GM03348 (cell line): ENCODE results near the gene OSBPL2.

Experiments
- DNase-seq: peaks from one replicate; pipeline ENCODE4 v3.0.0; 2012; ENCODE audit warnings: low spot score

Gene OSBPL2

DNA sequence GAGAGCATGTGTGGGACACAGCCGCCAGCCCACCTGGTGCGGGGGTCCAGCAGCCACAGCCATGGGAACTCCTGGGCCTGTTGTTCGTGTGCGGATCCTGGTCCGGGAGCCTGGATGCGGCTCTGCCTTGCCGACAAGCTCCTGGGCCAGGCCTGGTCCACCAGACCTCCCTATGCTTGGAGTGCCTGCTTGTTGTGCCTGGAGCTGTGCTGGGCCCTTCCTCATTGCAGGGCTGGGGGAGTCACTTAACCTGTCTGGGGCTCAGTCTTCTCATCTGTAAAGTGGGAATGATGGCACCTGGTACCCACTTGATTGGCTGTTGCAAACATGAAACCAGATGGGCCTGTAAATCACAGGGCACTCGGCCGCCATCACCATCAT lies 2.6 kb upstream of the OSBPL2 start:
- no peak for DNase-seq

DNA sequence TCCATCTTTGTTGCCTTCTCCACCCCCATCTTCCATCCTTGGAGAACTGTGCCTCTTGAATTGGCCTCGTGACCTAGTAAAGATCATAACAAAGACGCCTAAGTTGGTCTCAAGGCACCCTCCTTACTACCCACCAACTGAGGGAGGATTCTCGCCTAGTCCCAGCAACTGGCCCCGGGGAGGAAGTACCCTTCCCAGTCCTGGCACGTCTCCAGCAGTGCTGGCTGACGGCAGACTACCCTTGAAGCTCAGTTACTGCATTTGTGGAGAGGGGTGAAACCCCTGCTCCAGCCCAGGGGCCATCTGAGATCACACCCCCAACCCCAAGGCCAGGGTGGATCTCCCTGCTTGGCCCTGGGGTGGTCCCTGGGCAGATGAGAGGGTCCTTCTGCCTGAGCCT lies 2.1 kb upstream of the OSBPL2 start:
- no peak for DNase-seq

- no peak for DNase-seq
These were observed 1.4 kb upstream of the OSBPL2 start for GRCh38 chr20:62236766-62237513.

DNA sequence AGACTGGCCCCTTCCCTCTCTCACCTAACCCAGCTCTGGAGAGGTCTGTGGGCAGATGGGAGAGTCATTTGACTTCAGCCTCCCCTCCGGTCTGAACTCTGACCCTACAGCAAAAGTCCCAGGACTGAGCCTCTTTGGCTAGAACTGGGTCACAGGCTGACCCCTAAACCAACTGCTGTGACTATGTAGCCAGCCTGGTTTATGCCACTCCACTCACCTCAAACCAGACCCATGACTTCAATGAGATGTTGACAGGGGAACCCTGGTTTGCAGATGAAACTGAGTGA lies 864 bp upstream of the OSBPL2 start:
- DNase-seq: no peak

DNA sequence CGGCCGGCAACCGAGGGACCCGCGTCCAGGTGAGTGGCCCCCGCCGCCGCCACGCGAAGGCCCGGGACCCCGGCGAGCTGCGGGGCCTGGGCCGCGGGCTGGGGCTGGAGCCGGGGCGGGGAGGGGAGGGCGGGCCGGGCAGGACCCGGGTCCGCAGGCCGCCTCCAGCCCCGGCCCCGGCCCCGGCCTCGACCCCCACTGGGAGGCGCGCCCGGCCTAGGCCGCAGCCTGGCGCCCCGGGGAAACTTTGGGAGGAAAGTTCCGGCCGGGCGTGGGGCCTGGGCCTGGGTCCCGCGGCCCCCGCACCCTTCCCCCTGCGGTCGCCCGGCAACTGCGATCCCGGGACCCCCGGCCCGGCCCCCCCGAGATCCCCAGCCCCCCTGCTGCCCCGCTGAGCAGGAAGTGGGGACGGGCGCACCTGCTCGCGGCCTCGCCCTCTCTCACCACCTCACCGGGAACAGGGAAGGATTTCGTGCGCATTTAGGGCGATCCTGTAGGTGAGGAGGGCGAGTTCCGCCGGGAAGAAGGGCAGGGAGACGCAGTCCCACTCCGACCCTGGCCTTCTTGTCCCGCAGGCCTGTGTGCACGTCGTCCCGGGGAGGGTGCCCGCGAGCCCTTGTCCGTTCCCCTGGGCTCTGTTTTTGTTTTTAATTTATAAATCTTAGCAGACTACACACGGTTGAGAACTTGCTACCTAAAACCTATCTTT lies 402 bp downstream of the OSBPL2 start:
- DNase-seq: peak; percentile 50

DNA sequence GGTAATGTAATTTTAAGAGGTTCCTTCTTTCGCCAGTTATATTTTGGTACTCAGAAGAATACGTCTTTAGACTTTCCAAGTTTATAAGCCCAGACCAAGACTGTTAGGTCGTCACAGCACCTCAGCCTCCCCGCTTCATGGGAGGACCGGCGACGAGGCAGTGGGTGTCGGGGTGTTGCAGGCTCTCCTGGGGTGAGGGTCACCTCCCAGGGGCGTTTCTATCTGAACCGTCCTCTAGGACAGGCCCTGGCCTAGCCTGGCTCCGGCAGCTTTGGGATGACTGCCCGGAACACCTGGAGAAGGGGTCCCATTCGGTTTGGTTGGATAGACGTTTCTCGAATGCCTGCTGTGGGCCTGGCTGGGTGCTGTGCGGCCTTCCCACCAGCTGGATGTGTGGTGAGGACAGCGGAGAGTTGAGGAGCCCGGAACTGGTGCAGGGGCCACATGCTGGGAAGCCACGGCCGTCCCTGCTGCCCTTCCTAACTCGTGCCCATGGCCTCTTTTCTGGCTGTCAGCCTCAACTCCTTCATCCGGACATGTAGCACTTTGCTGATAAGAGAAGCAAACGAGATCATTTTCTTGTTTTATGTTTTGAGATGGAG lies 1.1 kb downstream of the OSBPL2 start:
- peak; percentile 54 for DNase-seq

DNA sequence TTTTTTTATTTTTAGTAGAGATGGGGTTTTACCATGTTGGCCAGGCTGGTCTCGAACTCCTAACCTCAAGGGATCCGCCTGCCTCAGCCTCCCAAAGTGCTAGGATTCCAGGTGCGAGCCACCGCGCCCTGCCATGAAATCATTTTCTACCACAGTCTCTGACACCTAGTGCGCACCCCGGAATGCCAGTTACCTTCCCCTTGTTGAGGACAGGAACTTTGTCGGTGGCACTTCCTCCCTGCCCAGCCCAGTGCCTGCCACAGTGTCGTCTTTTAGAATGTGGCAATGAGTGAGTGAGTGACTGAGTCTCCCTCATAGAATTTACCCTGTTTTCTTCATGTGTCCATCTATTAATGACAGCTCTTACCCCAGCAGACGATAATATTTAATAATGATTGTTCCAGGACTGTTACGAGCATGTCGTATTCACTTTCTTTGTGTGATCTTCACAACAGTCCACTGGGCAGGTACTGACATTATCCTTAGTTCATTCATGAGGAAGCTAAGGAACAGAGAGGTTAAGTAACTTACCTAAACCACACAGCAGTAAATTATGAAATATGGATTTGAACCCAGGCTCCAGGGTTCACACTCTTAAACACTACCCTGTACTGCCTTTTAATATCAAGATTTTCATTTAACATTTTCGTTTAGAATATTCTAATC lies 1.8 kb downstream of the OSBPL2 start:
- DNase-seq: no peak

- no peak for DNase-seq
These were observed 3.2 kb downstream of the OSBPL2 start for GRCh38 chr20:62241506-62241905.

- no peak for DNase-seq
These were observed 3.9 kb downstream of the OSBPL2 start for GRCh38 chr20:62242176-62242575.

DNA sequence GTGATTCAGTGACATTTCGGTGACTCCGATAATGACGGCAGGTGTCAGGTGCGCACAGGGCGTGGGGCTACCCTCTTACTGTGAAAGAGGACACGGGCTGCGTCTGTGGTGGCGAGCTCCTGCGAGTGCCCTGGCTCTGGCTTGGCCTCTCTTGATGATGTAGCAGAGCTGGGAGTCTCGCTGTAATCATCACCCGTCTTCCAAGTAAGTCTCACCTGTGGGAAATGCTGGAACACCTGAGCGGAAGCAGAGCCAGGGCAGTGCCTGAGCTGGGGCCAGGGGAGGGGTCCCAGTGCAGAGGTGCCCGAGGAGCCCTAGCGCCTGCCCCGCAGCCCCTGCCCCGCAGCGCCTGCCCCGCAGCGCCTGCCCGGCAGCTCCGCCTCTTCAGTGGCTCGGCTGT lies 4.8 kb downstream of the OSBPL2 start:
- no peak for DNase-seq

- DNase-seq: no peak
These were observed 5.7 kb downstream of the OSBPL2 start for GRCh38 chr20:62243906-62244515.

DNA sequence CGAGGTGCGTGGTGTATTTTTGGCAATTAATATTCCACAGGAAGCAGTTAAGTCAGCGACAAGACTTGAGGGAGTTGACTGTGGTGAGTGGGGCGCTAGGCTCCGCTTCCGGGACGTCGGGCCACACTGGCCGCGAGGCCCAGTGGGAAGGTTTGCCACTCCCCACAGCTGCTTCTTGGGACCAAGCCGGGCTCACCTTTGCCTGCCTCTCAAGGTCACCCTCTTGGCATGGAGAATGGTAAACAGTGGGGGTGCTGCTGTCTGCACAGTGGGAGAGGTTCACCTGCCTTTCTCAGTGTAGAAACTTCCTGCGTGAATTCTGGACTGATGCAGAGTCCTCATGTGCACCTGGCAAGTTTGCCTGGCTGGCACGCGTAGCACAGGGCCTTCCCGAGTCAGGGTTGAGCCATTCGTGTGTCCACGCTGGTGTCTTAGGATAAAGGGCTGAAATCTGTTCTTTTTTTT lies 6.4 kb downstream of the OSBPL2 start:
- DNase-seq: no peak

DNA sequence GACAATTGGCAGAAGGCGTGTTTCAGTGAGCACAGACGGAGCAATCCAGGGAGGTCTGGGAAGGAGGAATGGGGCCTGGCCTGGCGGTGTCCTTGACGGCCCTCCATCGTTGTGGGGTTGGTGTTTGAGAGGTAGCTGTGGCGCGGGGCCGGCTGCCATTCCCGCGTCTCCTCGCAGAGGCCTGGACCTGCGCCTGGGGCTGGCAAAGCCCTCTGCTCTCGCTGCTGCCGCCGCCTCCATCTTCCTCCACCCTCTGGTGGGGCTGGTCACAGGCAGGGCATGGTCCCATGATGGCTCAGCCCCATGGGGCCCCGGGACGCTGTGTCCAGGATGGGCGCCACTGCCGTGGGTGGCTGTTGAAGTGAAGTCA lies 7.6 kb downstream of the OSBPL2 start:
- DNase-seq: no peak

- no peak for DNase-seq
These were observed 8.1 kb downstream of the OSBPL2 start for GRCh38 chr20:62246431-62246830.

DNA sequence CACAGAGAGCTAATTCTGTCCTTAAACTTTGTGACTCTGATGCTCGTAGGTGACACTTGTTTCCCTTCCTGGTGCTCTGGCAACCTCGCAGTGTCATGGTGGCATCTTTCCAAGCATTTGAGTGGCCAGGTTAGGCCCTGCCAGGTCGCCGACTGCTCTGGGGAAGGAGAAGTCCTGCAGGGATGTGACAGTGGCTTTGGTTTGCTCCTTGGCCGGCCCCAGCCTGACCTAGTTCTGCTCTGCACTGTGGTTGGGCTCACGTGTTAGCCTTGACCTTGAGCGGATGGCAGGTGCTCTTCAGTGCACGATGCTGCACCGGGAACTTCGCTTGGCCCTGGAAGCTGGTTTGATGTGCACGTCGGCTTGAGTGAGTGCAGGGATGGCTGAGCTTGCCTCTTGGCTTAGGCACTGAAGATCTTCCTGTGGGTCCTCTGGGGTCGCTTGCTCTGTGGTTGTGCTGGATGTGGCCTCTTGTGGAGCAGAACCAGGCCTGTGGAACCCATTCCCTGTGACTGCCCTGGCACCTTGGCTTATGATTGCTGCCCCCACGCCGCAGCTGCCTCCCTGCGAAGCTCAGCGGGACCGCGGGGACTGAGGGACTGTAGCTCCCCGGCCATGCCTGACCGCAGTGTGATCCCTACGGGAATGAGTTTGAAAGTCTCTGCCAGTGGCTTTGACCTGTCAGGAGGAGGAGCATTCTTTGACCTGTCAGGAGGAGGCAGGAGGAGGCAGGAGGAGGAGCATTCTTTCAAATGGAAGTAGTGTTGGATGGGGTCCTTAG lies 8.7 kb downstream of the OSBPL2 start:
- no peak for DNase-seq

DNA sequence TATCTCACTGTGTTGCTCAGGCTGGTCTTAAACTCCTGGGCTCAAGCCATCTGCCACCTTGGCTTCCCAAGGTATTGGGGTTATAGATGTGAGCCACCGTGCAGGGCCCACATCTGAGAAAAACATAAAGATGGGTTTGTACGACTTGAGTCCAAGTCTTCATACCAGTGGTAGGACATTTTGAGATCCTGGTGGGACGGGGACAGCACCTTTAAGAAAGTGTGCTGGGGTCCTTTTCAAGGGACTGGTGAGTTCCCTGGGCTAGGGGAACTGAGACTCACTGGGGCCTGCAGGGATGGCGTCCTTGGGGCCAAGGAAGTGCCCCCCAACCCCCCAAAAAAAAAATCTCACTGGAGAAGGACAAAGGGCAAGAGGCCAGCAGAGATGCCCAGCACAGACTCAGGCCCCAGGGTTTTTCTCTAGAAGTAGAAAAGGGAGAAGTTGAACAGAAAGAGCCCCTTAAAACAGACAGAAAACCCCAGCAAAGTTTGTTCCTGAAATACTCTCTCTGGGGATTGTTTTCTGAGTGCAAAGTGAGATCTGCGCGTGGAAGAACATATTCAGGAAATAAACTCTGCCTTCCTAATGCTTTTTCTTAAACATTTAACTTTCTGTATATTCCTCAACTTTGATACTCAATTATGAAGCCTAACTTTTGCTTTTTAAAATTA lies 10.7 kb downstream of the OSBPL2 start:
- no peak for DNase-seq

DNA sequence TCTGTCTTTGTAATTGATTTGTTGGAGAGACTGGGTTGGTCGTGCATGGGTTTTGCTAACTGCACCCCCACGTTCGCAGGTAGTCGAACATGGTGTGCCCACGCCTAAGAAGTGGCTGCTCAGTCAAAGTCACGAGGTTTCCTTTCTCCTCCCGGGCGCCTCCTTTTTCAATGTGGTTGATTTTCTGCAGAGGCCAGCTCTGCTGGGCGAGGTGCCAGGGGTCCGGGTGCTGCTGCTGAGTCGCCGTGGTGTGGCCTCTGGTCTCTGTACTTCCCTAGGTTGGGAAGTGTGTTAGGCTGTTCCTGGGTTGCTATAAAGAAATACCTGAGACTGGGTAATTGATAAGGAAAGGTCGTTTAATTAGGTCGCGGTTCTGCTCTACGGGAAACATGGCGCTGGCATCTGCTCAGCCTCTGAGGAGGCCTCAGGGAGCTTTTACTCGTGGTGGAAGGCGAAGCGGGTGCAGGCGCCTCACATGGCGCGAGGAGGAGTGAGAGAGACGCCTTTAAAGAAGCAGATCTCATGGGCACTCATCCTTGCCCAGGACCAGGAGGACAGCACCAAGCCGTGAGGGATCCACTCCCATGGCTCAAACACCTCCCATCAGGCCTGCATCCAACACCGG lies 14.1 kb downstream of the OSBPL2 start:
- no peak for DNase-seq

- DNase-seq: no peak
These were observed 15.1 kb downstream of the OSBPL2 start for GRCh38 chr20:62253398-62253797.

DNA sequence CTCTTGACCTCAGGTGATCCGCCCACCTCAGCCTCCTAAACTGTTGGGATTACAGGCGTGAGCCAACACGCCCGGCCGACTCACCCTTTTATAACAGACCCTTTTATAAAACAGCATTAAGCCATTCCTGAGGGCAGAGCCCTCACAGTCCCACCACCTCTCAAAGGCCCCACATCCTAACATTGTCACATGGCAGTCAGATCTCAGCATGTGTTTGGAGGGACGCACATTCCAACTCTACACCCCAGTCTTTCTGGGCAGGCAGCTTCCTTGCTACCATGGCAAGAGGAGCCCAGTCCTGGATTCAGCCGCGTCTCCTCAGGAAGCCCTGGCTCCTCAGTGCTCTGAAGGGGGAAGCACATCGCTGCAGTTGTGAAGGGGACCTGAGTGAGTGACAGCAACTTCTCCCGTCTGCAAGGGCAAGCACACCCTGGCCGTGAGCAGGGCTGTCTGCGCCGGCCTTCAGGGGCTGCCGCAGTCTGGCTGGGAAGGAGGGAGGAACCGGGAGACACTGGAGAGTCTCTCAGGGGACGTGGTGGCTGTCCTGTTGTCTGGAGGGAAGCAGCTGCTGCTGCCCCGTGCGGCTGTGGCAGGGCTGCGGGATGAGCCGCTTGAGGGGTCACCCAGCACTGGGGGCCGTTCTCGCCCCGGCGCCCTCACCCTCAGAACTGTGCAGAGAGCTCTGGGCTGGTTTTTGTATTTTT lies 15.9 kb downstream of the OSBPL2 start:
- DNase-seq: no peak

GRCh38 chr20:62255976-62256375 lies 17.7 kb downstream of the OSBPL2 start:
- DNase-seq: no peak
